CD4-positive, alpha-beta T cell treated with Interferon alpha-2 for 1 hour (primary cell): ENCODE results near the gene PPP1R13L.
A peak's percentile ranks its signal among the peaks of the same experiment; 100 is the strongest.

Experiments
- DNase-seq, 2 donors: peaks; one replicate each; pipeline ENCODE4 v3.0.0-alpha.2; 2020 to 2022

The PPP1R13L gene

DNA sequence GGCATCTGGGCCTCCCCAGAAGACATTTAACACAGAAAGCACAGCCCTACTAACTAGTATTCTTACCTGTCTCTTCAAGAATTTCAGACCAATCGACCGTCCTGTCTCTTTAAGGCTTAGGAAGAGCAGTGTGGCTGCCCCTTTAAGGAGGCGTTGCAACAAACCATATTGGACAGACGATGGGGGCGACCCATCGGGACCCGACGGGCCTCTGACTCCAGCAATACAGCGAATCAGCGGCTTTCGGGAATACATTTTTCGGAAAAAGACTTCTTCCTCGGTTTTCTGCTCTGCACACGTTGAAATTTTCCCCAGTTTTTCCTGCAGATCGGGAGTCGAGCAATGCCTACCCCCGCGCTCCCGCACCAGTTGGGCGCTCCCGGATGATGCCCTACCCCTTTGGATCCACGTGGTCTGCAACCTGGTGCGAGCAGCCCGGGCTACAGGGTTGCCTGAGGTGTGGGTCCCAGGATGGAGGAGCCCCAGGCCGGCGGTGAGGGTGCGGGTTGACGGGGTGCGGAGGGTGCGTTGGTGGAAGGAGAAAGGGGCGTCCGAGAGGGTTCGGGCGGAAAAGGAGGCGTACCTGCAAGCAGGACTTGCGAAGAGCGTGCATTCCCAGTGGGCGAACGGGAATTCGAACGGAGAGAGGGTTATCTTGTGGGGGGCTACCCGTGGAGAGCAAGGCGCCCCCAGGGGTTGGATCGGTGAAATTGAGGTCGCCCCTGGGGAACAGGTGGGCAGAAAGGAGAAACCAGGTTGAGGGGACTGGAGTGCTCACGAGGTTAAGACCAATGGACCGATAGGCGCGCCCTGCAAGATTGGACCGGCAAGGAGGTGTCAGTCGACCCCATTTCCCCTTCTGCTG lies 1.6 kb upstream of the PPP1R13L start, which contains the start of gene POLR1G:
Gene POLR1G, plus strand, starts transcription at position 419 of the 865 bp plus-strand sequence. Its CDS starts 53 bp downstream, at position 472.
- DNase-seq = peak; percentile 70 to 84

DNA sequence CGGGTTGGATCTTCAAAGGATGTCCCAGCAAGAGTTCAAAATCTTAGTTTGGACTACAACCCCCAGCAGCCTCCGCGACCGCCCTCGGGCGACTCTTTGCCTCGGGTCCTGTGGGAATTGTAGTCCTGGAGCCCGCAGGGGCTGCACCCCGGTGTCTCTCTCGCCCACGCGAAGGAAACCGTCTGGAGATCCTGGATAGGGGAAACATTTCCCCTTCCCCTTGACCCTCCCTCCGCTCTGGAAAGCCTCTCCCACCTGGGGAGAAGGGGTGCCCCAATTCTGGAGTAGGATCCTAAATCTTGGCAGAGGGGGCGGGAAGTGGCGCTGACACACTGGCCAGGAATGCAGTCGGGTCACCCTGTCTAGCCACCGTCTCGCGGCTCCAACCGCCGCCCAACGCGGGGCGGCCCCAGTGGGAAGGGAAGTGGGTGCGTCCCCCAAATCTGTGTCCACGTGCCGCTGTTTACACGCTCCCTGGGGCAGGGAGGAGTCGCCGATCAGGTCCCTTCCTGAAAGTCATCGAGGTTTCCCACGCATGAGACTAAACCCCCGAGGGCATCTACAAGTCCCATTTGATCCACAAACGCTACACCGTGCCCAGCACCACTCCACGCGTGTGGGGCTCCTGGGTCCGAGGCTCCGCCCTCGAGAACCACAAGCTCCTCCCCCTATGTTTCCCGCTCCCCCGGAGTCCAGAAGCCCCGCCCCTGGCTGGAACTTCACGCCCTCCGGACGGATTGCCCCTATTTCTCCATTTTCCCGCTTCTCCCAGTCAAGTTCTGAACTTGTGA lies 761 bp upstream of the PPP1R13L start:
- DNase-seq = peak; percentile 85 to 87

DNA sequence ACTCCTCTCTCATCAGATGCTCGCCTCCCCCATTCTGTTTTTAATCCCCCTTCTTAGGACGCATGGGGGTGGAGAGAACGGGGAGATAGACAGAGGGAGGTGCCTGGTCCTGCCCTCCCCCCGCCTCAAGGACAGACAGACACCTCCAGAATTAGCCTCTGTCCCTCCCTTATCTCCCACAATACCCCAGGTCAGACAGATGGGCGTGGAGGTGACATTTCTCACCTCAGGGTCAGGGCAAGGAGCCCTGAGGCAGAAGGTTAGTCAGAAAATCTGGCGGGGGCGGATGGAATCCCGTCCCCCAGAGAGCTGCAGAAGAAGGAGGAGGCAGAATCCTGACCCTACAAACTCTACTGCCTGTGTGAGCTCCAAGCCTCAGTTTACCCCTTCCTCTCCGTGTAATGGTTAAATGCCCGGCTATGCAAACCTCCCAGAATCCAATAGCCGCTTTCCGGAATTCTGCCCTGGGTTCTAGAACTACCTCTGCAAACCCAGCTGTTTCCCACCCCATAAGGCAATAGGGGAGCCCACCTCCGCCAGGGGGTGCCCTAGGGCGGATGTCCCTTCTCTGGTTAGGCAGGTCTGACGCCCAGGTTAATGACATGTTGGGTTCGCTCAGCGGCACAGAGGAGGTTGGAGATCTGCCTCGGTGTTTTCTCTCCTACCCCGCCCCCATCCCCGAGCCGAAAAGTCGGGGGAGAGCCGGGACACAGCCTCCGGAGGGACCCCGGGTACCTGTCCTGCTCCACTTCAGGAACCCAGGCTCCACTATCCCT lies 900 bp downstream of the PPP1R13L start:
- DNase-seq = peak; percentile 54 to 68

GRCh38 chr19:45403272-45403671 lies 1.6 kb downstream of the PPP1R13L start:
- no peak for DNase-seq

GRCh38 chr19:45402298-45403061 lies 2.4 kb downstream of the PPP1R13L start:
- peak; percentile 23 to 40 for DNase-seq

- no peak for DNase-seq
These were observed 3.1 kb downstream of the PPP1R13L start for GRCh38 chr19:45401815-45402214.

- no peak for DNase-seq
These were observed 4.7 kb downstream of the PPP1R13L start for GRCh38 chr19:45400192-45400591.

DNA sequence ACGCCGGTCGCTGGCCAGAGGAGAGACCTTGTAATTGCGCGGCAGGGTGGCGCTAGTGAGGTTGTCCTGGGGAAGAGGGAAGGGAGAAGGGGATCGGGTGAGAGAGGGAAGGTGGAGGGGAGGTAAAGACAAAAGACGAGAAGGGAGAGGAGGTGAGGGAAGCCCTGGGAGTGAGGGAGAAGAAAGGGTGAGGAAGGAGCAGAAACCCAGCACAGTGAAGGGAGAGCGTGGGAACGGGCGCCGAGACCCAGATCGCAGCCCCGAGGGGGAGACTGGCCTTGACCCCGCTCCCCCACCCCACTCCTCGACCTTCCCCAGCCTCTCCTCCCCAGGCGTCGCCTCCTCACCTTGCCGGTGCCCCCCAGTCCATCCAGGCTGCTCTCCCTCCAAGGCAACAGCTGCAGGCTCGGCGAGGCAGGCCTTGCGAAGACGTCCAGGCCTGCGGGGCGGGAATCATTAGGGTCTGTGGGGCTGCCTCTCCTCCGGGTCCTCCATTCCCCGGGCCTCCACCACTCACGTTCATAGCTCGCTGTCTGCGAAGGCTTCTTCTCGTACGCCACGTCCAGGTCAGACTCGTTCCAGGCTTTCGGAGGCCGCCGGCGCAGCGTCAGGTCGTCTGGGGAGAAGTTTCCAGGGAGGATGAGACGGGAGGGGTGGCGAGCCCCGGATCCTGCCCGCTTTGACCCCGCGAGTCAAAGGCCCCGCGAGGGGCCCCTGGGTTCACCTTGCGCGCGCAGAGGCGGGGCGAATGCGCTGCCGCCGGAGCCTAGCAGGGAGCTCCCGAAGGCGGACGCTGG lies 8.8 kb downstream of the PPP1R13L start:
- DNase-seq = no peak

DNA sequence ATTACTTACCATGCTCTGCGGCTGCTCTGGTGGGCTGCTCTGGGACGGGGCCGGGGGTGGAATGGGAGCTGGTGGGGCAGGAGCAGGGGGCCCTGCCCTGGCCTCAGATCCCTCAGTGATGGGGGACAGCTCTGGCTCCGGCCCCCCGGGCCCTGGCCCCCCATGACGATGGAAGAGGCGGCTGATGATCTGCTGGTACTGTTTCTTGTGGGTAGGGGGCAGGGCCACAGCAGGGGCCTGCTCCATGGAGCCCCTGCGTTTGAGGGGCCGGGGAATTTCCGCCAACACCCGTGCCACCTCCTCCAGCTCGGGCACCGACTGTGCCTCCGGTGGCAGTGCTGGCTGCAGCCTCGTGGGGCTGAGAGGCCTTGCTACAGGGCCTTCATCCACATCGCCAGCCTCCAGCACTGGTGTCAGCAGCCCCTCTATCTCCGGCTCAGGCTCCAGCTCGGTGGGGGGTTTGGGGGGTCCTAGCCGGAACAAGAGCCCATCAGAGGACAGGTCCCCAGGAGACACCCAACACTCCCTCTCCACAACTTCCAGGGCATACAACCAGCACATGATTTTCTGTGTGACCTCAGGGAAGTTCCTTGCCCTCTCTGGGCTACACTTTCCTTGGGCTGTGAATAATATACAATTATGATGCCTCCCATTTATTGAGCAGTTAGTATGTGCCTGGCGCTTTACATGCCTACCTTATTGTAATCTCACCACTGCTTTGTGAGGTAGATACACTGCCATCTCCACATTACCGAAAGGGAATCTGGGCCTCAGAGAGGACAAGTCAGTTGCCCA lies 12.8 kb downstream of the PPP1R13L start:
- no peak for DNase-seq

DNA sequence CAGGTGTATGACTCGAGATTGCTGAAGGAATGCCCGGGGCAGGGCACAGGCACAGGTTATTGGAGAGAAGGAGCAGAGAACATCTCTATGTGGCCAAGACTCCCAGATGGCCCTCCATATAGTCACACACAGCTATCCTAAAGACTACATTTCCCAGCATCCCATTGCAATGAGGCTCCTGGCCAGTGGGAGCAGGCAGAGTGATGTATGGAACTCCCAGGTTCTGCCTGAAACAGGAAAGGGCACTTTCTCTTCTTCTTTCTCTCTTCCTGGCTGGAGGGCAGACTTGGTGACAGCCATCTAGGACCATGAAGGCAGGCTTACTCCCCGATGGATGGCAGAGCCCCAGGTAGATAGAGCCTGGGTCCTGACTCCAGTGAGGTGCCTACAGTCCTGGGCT lies 13.5 kb downstream of the PPP1R13L start:
- DNase-seq = no peak

- no peak for DNase-seq
These were observed 19.3 kb downstream of the PPP1R13L start for GRCh38 chr19:45385392-45386221.

- no peak for DNase-seq
These were observed 22.4 kb downstream of the PPP1R13L start for GRCh38 chr19:45382426-45382825.

- no peak for DNase-seq
These were observed 24.8 kb downstream of the PPP1R13L start for GRCh38 chr19:45380107-45380506.

GRCh38 chr19:45376045-45376724 lies 28.7 kb downstream of the PPP1R13L start:
- DNase-seq = no peak

DNA sequence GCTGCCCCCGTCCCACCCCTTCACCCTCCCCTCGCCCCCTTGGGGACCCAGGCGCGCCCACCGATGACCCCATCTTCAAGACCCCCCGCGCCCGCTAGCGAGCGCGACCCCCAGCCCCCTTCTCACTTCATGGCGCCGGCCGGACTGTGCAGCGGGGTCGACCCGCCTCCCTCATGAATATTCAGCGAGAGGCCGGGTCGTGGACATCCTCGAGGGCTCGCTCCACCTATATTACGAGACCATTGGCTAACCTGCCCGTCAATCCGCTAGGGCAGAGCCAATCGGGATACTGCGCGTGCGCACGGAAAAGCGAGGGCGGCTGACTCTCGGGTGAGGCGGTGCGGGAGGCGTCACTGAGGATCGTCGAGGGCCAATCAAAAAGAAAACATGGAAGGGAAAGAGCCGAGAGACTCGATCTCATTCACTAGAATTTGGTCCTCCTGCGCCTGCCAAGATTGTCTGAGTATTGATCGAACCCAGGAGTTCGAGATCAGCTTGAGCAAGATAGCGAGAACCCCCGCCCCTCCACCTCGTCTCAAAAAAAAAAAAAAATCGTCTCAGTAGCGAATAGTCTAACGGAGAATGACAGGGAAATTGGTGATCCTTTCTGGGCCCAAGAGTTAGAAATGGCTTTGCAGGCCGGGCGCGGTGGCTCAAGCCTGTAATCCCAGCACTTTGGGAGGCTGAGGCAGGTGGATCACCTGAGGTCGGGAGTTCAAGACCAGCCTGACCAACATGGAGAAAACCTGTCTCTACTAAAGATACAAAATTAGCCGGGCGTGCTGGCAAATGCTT lies 34.3 kb downstream of the PPP1R13L start, which contains the start of gene ERCC2:
Gene ERCC2, minus strand, starts transcription at position 164 of the 795 bp plus-strand sequence. Its CDS starts 33 bp downstream, at position 131.
- DNase-seq = peak; percentile 98 to 100

DNA sequence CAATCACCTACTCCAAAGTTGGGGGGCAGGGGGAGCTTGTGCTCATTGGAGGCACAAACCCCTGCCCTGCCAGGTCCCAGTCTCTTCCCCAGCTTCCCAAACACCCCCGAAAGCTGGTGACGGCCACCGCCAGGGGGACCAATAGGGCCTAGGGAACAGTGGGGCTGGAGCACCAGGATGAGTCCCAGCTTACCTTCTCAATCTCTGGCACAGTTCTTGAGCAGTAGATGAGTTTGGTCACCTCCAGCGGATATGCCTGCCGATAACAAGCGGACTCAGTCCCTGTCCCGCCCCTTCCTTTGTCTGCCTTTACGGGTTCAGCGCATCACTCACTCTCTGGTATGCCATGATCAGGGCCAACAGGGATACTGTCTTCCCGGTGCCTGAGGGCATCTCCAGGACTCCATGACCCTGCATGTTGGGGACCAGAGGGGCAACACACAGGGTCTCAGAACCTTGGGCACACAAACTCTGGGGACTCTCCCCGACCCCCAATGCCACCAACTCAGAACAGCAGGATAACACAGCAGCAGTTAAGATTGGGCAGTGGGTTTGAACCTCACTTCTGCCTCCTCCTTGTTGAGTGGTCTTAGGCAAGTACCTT lies 36.0 kb downstream of the PPP1R13L start:
- DNase-seq = no peak

DNA sequence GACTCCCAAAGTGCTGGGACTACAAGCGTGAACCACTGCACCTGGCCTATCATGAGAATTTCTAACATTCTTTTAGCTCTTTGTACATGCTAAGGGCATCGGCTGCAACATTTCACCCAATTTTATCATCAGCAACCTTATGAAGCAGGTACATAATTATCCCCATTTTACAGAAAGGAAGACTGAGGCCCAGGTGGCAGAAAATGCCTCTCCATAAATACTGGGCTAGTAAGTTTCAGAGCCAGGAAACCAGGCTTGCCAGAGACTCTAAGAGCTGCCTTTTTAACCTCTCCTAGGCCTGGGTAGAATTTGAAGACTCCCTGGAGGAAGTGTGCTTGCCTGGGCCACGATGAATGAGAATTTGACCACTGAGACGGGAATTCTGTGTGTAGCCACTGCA lies 36.7 kb downstream of the PPP1R13L start:
- DNase-seq = no peak
